ENCODE measurements around the gene CORO1C.

Gene CORO1C

GRCh38 chr12:108647585-108648287, 83.6 kb downstream of the CORO1C start:
- DNase-seq (ENCODE audit: low read depth): no peak

GRCh38 chr12:108646600-108647579, 84.4 kb downstream of the CORO1C start:
- no peak for DNase-seq (ENCODE audit: low read depth)

GRCh38 chr12:108645686-108646599, 85.4 kb downstream of the CORO1C start:
- DNase-seq (ENCODE audit: low read depth): no peak

- no peak for DNase-seq (ENCODE audit: low read depth)
These were observed 86.6 kb downstream of the CORO1C start for GRCh38 chr12:108644811-108645120.

GRCh38 chr12:108643941-108644810, 87.1 kb downstream of the CORO1C start:
- no peak for DNase-seq (ENCODE audit: low read depth)

- no peak for DNase-seq (ENCODE audit: low read depth)
These were observed 88.2 kb downstream of the CORO1C start for GRCh38 chr12:108642899-108643654.

GRCh38 chr12:108642269-108642870, 88.9 kb downstream of the CORO1C start:
- DNase-seq (ENCODE audit: low read depth): no peak

GRCh38 chr12:108641446-108642268, 89.7 kb downstream of the CORO1C start:
- no peak for DNase-seq (ENCODE audit: low read depth)

- DNase-seq (ENCODE audit: low read depth): no peak
These were observed 90.4 kb downstream of the CORO1C start for GRCh38 chr12:108640802-108641445.

- DNase-seq (ENCODE audit: low read depth): no peak
These were observed 92.1 kb downstream of the CORO1C start for GRCh38 chr12:108638997-108639822.

- no peak for DNase-seq (ENCODE audit: low read depth)
These were observed 93.0 kb downstream of the CORO1C start for GRCh38 chr12:108638141-108638827.

GRCh38 chr12:108637222-108637971, 93.9 kb downstream of the CORO1C start:
- DNase-seq (ENCODE audit: low read depth): no peak

- DNase-seq (ENCODE audit: low read depth): no peak
These were observed 95.1 kb downstream of the CORO1C start for GRCh38 chr12:108635997-108636808.

GRCh38 chr12:108635201-108635996, 95.9 kb downstream of the CORO1C start:
- DNase-seq (ENCODE audit: low read depth): no peak

Measured in T follicular helper cell (primary cell).